ENCODE data around the gene SMPX.

The SMPX gene

DNA sequence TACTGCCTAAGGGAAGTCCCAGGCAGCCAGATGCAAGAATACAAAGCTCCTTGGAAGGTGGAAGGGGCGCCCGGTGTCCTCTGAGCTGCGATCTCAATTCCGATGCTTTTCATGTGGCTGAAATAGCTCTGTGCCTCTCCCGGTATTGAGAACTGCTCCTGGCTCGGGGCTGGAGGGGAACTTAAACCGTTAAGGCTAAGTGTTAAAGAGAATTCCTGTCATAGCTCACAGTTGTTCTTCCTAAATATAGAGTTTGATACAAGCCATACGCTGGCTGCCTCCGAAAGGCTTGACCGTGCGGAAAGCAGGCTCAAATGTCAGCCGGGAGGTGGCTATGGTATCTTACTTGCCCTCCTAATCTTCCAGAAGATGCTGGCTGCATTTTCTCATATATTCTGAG is at the start of gene SMPX:
SMPX (minus strand) TSS at position 157 of the 400 bp plus-strand sequence. CDS start 3,826 bp downstream, outside the sequence.
- TF ChIP-seq, protein P1, sequence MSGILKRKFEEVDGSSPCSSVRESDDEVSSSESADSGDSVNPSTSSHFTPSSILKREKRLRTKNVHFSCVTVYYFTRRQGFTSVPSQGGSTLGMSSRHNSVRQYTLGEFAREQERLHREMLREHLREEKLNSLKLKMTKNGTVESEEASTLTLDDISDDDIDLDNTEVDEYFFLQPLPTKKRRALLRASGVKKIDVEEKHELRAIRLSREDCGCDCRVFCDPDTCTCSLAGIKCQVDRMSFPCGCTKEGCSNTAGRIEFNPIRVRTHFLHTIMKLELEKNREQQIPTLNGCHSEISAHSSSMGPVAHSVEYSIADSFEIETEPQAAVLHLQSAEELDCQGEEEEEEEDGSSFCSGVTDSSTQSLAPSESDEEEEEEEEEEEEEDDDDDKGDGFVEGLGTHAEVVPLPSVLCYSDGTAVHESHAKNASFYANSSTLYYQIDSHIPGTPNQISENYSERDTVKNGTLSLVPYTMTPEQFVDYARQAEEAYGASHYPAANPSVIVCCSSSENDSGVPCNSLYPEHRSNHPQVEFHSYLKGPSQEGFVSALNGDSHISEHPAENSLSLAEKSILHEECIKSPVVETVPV (CRISPR knock-in tag; IDR thresholded peaks at IDR 0.05) = no peak
- TF ChIP-seq CSDC2 (CRISPR knock-in tag; IDR thresholded peaks at IDR 0.05) = no peak
- TF ChIP-seq ZC3H10 (CRISPR knock-in tag; IDR thresholded peaks at IDR 0.05) = no peak
- TF ChIP-seq, protein P2, sequence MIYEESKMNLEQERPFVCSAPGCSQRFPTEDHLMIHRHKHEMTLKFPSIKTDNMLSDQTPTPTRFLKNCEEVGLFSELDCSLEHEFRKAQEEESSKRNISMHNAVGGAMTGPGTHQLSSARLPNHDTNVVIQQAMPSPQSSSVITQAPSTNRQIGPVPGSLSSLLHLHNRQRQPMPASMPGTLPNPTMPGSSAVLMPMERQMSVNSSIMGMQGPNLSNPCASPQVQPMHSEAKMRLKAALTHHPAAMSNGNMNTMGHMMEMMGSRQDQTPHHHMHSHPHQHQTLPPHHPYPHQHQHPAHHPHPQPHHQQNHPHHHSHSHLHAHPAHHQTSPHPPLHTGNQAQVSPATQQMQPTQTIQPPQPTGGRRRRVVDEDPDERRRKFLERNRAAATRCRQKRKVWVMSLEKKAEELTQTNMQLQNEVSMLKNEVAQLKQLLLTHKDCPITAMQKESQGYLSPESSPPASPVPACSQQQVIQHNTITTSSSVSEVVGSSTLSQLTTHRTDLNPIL (CRISPR knock-in tag; IDR thresholded peaks at IDR 0.05; ENCODE audit: low read depth) = no peak
- TF ChIP-seq, protein P3, sequence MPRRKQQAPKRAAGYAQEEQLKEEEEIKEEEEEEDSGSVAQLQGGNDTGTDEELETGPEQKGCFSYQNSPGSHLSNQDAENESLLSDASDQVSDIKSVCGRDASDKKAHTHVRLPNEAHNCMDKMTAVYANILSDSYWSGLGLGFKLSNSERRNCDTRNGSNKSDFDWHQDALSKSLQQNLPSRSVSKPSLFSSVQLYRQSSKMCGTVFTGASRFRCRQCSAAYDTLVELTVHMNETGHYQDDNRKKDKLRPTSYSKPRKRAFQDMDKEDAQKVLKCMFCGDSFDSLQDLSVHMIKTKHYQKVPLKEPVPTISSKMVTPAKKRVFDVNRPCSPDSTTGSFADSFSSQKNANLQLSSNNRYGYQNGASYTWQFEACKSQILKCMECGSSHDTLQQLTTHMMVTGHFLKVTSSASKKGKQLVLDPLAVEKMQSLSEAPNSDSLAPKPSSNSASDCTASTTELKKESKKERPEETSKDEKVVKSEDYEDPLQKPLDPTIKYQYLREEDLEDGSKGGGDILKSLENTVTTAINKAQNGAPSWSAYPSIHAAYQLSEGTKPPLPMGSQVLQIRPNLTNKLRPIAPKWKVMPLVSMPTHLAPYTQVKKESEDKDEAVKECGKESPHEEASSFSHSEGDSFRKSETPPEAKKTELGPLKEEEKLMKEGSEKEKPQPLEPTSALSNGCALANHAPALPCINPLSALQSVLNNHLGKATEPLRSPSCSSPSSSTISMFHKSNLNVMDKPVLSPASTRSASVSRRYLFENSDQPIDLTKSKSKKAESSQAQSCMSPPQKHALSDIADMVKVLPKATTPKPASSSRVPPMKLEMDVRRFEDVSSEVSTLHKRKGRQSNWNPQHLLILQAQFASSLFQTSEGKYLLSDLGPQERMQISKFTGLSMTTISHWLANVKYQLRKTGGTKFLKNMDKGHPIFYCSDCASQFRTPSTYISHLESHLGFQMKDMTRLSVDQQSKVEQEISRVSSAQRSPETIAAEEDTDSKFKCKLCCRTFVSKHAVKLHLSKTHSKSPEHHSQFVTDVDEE (CRISPR knock-in tag; IDR thresholded peaks at IDR 0.05) = no peak

DNA sequence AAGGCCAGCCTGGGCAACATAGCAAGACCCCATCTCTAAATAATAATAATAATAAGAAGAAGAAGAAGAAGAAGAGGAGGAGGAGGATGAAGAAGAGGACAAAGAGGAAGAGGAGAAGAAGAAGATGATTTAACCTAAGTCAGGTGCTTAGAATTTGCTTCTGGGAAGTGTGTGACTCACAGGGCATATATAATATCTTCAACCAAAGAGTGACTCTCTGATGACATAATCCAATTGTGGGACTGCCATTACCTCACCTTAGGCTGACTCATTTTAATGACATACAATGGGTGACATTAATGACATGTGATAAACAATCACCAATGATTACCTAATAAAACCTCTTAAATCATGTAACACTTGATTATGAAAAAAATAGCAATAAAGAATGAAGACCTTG is 48.8 kb upstream of the SMPX start:
- ATAC-seq = no peak
- TF ChIP-seq, protein P2 (CRISPR knock-in tag; IDR thresholded peaks at IDR 0.05; ENCODE audit: low read depth) = peak; percentile 61; the same call in 1 of the 2 replicates
- TF ChIP-seq OSR1 (CRISPR knock-in tag; IDR thresholded peaks at IDR 0.05) = no peak

More for the DNA sequence above, at the start of gene SMPX:
- ATAC-seq = no peak

DNA sequence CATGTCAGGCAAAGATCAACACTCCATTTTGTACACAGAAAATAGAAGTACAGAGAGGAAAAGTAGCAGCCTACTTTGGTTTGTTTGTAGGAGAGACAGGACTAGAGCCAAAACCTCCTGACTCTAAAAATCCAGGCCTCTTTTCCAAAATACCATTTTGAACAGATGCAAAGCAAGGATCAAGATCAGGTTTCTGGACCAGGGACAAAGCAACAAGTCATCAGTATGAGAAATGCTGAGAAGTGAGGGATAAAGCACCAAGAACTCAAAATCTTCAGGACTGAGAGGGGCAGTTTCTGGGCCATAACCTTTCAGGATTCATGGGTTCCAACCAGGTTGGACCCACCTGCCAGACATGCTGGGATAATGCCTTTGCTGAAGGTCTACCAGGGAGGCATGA is 44.9 kb upstream of the SMPX start:
- no peak for ATAC-seq
- TF ChIP-seq, protein P4, sequence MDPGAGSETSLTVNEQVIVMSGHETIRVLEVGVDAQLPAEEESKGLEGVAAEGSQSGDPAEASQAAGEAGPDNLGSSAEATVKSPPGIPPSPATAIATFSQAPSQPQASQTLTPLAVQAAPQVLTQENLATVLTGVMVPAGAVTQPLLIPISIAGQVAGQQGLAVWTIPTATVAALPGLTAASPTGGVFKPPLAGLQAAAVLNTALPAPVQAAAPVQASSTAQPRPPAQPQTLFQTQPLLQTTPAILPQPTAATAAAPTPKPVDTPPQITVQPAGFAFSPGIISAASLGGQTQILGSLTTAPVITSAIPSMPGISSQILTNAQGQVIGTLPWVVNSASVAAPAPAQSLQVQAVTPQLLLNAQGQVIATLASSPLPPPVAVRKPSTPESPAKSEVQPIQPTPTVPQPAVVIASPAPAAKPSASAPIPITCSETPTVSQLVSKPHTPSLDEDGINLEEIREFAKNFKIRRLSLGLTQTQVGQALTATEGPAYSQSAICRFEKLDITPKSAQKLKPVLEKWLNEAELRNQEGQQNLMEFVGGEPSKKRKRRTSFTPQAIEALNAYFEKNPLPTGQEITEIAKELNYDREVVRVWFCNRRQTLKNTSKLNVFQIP (CRISPR knock-in tag; IDR thresholded peaks at IDR 0.05; ENCODE audit: borderline replicate concordance, low read depth) = no peak
- TF ChIP-seq SNAI2 (CRISPR knock-in tag; IDR thresholded peaks at IDR 0.05) = no peak
- no peak for TF ChIP-seq ARNTL (CRISPR knock-in tag; IDR thresholded peaks at IDR 0.05; ENCODE audit: borderline replicate concordance, low read depth)
- TF ChIP-seq CSDC2 (CRISPR knock-in tag; IDR thresholded peaks at IDR 0.05) = no peak
- no peak for TF ChIP-seq GLIS3 (CRISPR knock-in tag; IDR thresholded peaks at IDR 0.05)
- TF ChIP-seq BACH2 (CRISPR knock-in tag; IDR thresholded peaks at IDR 0.05; ENCODE audit: borderline replicate concordance) = no peak
- no peak for TF ChIP-seq ZNF70 (CRISPR knock-in tag; IDR thresholded peaks at IDR 0.05)
- no peak for TF ChIP-seq OSR1 (CRISPR knock-in tag; IDR thresholded peaks at IDR 0.05)

DNA sequence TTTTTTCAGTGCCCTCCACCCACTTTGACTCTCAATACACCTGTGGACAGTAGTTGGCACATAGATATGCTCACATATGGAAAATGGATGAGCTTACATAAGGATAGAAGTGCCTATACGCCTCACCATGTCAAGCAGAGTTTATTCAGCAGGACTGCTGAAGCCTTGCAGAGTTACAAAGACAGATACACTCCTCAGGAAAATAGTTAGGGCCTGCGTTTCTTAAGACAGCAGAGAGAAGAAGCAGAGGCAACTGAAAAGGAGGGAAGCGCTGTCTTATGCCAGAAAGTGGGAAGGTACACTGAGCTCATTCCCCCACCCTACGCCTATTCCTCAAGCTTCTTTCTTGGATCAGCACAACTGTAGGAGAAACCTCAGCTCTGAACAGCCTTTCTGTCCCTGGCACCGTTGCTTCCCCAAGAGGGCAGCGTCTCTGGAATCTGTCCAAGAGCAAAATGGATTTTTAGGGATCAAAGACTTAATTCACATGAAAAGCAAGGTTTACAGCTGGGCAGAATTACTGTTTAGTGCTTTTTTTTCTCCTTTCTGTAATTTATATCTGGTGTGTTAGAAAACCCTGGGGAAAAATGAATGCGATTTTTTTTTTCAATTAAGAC is 44.2 kb upstream of the SMPX start:
- no peak for ATAC-seq
- no peak for TF ChIP-seq ZC3H10 (CRISPR knock-in tag; IDR thresholded peaks at IDR 0.05)
- TF ChIP-seq, protein P3 (CRISPR knock-in tag; IDR thresholded peaks at IDR 0.05) = no peak
